HG03342 (cell line): ENCODE measurements around the gene PECR.
A peak's percentile ranks its signal among the peaks of the same experiment; 100 is the strongest.
"Not testable (repeated sequence)": the region's sequence is repeated elsewhere in the genome, so short reads cannot be mapped to it uniquely, and the experiment has no call there.

Experiments used
- ATAC-seq: cut with Tn5 transposase; IDR thresholded peaks from one replicate; pipeline ENCODE4 v1.9.1; 2021; ENCODE audit warnings: mild to moderate bottlenecking, moderate library complexity; ENCODE audit not compliant: unreplicated experiment

Gene PECR

DNA sequence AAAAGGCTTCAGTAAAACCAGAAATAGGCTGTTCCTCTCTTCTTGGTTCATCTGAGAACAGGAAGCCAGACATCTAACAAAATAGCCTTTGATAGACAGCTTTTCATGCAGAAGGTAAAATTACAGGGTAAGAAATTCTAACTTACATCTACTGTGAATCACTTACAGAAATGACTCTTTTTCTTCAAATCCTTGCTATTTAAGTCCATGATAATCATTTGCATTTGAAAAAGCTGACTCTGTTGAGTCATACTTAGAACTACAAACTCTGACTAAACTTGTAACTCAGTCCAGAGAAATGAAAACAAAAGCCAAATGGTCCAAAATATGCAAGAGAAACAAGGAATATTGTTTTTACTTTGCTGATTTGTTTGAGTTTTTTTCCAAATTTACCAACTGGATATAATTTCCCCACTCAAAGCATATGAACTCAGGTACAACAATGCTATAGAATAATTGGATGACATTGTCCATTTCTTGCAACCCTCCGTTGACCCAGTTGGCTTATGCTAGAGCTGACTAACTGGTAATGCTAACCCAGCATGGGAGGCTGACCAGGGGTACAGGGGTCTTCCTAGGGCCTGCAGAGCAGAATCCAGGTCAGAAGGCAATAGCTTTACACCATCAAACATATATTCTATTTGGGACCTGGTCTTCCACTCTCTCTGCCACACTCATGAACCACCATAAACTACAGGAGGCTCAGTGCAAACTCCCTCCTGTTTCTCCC is 49.5 kb downstream of the PECR start:
- peak; percentile 81 for ATAC-seq

DNA sequence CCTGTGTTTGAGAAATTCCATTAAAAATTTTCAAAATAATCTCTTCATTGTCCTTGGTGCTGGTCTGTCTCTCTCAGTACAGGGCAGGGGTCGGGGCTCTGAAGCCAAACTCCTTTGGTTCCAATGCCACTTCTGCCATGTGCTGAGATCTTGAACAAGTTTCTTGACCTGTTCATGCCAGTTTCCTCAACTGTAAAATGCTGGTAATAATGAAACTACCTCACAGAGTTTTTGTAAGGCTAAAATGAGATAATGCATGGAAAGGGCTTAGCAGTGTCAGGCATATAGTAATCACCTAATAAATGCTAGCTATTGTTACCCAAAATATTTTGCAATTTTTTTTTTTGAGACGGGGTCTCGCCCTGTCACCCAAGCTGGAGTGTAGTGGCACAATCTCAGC is 51.4 kb downstream of the PECR start:
- no peak for ATAC-seq

DNA sequence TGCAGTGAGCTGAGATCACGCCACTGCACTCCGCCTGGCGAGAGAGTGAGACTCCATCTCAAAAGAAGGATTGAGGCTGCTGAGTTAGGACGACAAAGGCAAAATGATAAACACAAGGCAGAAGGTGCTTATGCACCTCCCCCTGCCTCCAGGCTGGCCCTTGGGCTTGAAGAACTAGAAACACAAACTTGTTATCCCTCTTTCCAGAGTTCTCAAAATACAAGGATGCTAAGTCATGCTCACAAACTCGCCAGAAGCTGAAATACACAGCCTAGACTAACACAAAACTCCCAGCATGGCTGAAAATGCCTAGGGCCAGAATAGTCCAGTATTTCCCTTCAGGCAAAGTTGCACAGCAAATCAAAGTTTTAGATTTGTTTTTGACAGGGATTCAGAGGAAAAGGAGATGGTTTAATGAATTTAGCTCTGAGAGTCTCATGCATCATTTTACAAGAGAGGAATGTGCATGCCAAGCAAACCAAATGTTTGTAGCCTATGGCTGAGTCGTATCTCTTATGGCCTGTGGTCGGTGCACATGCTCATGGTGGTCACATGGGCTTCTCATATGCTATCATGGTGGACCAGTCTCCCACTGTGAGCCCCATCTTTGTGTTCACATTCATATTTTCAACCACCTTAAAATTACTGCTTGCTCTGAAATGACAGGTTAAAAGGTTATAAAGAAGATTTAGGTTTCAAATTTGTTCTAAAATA is 52.0 kb downstream of the PECR start:
- ATAC-seq: no peak

GRCh38 chr2:216024779-216025336 is 56.8 kb downstream of the PECR start:
- ATAC-seq: no peak

DNA sequence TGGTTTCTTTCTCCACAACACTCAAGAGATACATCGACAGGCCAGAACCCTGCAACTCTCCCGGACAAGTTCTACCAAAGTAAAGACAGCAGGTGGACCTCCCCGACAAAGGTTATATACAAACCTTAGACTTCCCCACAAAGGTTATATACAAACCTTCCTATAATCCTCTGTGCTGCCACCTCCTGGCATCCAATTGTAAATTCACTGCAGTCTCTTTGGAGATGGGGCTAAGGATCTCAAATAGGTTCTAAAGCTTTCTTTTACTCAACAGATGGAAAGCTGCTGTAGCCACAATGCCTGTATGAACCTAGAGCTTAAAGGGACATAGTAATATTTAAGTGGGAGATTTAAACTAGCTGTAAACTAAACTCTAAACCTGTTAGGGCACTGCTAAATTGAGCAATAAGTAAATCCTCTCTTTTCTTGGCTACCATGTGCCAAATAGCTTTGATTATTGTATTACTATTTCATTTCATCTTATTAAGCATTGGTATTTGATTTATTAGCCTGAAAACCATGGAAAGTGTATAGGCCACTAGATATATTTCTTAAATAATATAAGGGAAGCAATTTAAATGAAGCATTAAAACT is 58.5 kb downstream of the PECR start:
- ATAC-seq: peak; percentile 90

GRCh38 chr2:216021768-216022565 is 59.6 kb downstream of the PECR start:
- ATAC-seq: no peak

- ATAC-seq: no peak
These were observed 62.9 kb downstream of the PECR start for GRCh38 chr2:216018709-216019108.

DNA sequence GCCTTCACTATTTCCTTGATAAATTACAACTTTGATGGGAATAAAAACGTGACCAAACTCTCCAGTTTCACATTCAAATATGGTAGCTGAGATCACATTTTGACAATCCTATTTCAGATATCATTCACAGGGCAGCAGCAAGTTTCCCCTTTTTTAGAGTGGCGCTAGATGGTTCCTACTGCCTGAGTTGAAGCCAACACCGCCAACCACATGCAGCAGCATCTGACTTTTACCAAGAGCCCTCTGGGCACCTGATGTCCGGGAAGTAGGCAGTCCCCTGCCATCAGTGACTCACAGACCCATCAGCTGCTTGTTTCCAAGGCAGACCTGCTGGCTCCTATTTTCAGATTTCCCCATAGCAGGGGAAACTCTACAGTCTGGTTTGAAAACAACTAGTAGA is 64.2 kb downstream of the PECR start:
- no peak for ATAC-seq

DNA sequence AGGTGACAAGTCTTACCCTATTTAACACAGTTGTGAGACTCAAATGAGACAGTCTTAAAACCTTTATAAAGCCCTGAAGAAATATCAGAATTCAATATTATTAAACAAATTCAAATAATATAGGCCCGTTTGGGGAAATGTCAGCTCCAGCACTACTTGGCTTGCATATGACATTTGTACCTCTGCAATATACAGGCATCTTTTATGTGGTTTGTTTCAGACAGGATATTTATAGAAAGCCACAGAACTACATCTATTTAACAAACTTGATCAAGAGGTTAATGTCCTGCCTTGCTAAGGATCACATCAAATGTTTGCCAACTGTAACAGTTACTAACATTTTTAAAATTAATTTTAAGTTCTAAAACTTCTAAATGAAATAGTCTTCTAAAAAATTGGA is 65.0 kb downstream of the PECR start:
- ATAC-seq: no peak

GRCh38 chr2:216015722-216016464 is 65.7 kb downstream of the PECR start:
- ATAC-seq: peak; percentile 89

DNA sequence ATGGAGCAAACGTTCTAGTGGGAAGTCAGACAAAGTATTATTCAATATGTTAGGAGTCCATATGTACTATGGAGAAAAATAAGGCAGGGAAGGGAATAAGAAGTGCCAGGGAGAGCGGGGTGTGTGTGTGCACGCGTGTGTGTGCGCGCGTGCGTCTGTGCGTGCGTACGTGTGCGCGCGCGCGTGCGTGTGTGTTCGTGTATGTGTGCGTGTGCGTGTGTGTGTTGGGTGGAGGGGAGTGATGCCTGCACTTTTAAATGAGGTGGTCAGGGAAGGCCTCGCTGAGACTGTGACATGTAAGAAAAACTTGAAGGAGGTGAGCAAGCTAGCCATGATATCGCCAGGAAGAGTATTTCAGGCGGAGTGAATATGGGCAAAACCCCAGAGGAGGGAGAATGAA is 66.6 kb downstream of the PECR start:
- ATAC-seq: no peak

GRCh38 chr2:216014006-216014405 is 67.6 kb downstream of the PECR start:
- no peak for ATAC-seq

DNA sequence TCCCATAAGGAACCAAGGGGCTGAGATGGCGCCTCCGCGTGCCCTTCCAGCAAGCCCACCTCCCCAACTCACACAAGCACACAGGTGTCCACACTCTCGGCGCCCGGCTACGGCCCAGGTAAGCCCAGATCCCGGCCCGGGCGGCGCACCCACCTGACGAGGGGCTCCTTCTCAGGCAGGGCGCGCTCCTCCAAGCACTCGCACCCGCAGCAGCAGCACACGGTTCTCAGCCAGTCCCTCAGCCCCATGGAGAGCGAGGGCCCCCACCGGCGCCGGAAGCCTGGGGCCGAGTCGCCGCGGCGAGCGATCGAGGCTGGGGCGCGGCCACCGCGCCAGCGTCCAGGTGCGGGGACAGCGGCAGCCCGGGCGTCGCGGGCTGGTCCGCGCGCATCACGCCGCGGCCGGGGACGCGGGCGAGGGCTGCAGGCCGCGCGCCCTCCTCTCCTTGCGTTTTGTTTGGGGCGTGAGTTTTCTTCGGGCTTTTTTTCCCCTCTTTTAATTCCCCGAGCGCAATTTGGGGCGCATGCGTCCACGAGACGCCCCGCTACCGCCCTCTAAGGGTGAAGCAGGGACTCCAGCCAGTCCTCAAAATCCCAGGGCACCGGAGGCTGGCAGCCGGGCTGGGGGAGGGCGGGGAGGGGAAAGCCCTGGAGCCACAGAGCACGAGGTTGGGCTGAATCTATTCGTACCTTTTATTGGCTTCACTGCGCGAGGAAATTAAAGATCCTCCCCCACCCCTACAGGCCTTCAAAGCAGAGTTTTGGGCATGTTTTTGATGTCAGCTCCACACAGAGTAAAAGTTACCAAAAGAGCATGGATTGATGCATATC is 68.3 kb downstream of the PECR start, which contains the start of gene MREG:
MREG (minus strand) TSS at position 472 of the 830 bp plus-strand sequence; CDS start at position 248, 224 bp downstream.
- peak; percentile 38 for ATAC-seq

- ATAC-seq: no peak
These were observed 68.9 kb downstream of the PECR start for GRCh38 chr2:216012830-216013079.

- ATAC-seq: no peak
These were observed 69.3 kb downstream of the PECR start for GRCh38 chr2:216012133-216012829.

DNA sequence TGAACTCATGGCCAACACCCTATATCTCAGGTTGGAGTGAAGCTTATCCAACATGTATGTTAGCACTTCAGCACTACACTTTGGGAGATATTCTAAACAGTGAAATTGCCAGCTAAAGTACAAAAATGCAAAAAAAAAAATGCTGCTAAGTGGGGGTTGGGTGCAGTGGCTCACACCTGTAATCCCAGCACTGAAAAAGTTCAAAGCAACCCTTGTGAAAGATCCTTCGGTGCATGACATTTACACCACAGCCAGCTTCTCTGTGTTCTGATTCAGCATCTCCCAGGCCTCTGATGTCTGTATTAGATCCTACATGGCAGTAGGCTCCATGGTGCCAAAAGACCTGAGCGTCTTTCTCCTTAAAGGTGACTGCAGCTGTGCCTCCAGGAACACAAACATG is 72.4 kb downstream of the PECR start:
- not testable (repeated sequence) for ATAC-seq

GRCh38 chr2:216008387-216008786 is 73.2 kb downstream of the PECR start:
- ATAC-seq: no peak

DNA sequence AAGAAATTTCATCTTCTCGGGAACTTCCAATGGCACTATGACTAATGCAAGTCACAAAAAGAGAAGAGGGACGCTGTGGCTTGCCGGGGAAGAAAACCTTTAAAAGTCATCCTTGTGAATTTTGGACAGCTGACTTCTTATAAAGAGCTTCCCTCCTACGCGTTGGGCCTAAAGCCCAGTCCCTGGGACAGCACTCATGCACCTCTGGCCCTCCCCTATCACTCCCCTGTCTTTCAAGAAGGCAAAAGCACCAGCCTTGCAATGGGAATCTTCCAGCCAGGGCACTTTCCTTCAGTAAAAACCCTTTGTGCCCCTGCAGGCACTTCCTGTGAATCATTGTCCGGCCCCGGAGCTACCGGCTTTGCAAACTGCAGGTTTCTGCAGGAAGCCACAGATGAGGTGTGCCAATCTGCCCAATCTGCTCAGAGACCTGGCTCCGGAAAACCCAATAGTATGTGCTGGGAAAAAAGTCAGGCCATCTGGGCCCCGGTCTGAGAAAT is 75.4 kb downstream of the PECR start:
- peak; percentile 29 for ATAC-seq
